H7 (cell line): ENCODE measurements around the gene ROR1. TPM values are rescaled to one million over a fixed set of nuclear protein-coding genes. Genes with fewer than 3 reads are reported as not detected.

ENCODE experiments used
- DNase-seq: peaks from one replicate; pipeline ENCODE4 v3.0.0; 2012
- H3K27me3 ChIP-seq: 2 replicates; pipeline ENCODE4 v1.6.0; 2011; ENCODE audit warnings: mild to moderate bottlenecking, low read length; ENCODE audit not compliant: control insufficient read depth, insufficient read depth
- H3K36me3 ChIP-seq: replicated peaks from 2 replicates; pipeline ENCODE4 v1.5.1; 2011; ENCODE audit warnings: low read length; ENCODE audit not compliant: control insufficient read depth, insufficient read depth
- H3K4me3 ChIP-seq: 2 replicates; pipeline ENCODE4 v1.5.1; 2011; ENCODE audit warnings: low read depth, mild to moderate bottlenecking, control low read depth, low read length, moderate library complexity; ENCODE audit not compliant: insufficient read depth
- total RNA-seq: library from RNA; depleted of rRNA; stranded (reverse); fragments of >200 nt; shearing (Covaris generic); gene quantifications from 2 replicates; pipeline ENCODE4 v1.2.3, GENCODE V29; 2014

The ROR1 gene
- total RNA-seq, 1 experiment from 2014 or later, result 63.4 TPM

DNA sequence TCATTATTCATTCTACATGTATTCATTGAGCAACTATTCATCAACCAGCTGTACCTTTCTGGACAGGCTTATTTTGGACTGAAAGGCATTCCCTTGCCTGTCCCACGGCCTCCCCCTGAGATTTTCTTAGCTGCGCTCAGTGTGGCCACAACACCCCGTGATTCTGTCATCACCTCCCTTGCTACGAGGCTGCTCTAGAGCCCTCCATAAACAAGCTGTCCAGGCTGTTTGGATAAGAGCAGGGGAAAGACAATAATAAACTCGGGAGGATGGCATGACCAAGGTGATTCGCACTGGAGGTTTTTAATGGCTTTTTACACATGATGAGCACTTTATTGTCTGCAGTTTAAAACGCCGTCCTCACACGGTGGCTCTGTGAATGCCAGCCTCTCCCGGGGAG, 139.7 kb downstream of the ROR1 start:
- no peaks in the 10 kb centered on the region for H3K36me3 ChIP-seq
- DNase-seq, result no peak
- no peaks in the 10 kb centered on the region for H3K27me3 ChIP-seq

GRCh38 chr1:63914241-63914640, 140.4 kb downstream of the ROR1 start:
- Histone ChIP-seq H3K27me3 (no peaks in the 10 kb centered on the region), H3K36me3 (no peaks in the 10 kb centered on the region), H3K4me3 (no peak overlapping the region)
- no peak for DNase-seq

More for the DNA sequence above, 139.7 kb downstream of the ROR1 start:
- no peak overlapping the region for H3K4me3 ChIP-seq

GRCh38 chr1:63914706-63915105, 140.9 kb downstream of the ROR1 start:
- H3K27me3 ChIP-seq, result no peaks in the 10 kb centered on the region
- DNase-seq, result no peak

DNA sequence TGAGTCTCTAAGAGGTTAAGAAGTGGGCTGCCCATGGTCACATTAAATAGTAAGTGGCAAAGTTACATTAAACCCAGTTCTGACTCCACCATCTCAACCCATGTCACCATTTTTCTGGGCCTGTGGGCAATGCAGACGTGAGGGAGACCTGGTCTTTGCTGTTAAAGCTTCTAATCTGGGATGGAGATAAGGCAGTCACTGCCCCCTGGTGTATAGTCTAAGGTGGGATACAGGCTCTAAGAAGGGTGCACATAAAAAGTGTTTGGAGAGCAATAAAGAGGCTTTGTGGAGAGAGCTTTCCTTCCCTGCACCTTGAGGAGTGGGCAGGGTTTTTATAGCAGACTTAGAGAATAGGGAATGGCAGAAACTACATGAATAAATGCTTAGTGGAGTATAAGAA, 141.3 kb downstream of the ROR1 start:
- Histone ChIP-seq H3K4me3 (no peak overlapping the region), H3K36me3 (no peaks in the 10 kb centered on the region), H3K27me3 (no peaks in the 10 kb centered on the region)
- DNase-seq, result no peak

More at GRCh38 chr1:63914706-63915105, 140.9 kb downstream of the ROR1 start:
- Histone ChIP-seq H3K4me3 (no peak overlapping the region), H3K36me3 (no peaks in the 10 kb centered on the region)

DNA sequence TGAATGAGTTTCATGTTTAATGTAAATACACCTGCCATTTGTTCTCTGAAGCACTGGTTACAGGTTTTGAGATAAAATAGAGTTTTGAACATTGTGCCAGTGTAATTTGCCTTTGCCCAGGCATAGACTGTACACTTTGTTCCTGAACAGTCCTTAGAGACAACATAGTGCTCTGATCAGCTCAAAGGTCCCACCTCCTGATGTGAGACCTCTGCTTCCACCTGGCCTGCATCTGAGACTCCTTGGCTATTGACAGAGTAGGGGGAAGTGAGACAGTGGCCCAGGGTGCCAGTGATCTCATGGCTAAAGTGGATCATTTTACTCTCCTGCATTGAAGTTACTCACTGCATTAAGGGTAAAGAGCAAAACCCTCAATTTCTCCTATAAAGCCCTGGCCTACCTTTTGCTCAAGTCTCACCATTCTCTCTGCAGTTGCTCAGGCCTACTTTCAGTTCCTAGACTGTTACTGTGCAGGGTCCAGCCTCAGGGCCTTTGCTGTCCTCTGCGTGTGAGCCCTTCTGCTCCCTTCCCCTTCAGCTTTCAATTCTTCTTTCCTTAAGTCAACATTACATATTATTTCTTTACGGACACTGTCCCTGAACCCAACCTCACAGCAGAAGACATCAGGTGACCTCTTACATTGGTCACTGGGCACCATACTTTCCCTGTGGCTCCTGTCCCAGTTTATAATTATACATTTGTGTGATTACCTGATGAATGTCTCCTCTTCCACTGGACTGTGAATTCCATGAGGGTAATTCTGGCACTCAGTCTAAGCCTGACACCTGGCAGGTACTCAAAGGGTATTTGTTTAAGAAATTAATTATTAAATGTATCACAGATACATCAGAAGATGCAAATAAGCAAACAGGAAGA, 142.9 kb downstream of the ROR1 start:
- no peak for DNase-seq
- Histone ChIP-seq H3K4me3 (no peak overlapping the region), H3K36me3 (no peaks in the 10 kb centered on the region), H3K27me3 (no peaks in the 10 kb centered on the region)

GRCh38 chr1:63917571-63918417, 144.0 kb downstream of the ROR1 start:
- H3K4me3 ChIP-seq, result no peak overlapping the region
- H3K27me3 ChIP-seq, result no peaks in the 10 kb centered on the region
- H3K36me3 ChIP-seq, result no peaks in the 10 kb centered on the region
- DNase-seq, result peak; percentile 10

- DNase-seq, result no peak
- no peaks in the 10 kb centered on the region for H3K36me3 ChIP-seq
- H3K27me3 ChIP-seq, result no peaks in the 10 kb centered on the region
- no peak overlapping the region for H3K4me3 ChIP-seq
These were observed 144.7 kb downstream of the ROR1 start for GRCh38 chr1:63918418-63918945.

DNA sequence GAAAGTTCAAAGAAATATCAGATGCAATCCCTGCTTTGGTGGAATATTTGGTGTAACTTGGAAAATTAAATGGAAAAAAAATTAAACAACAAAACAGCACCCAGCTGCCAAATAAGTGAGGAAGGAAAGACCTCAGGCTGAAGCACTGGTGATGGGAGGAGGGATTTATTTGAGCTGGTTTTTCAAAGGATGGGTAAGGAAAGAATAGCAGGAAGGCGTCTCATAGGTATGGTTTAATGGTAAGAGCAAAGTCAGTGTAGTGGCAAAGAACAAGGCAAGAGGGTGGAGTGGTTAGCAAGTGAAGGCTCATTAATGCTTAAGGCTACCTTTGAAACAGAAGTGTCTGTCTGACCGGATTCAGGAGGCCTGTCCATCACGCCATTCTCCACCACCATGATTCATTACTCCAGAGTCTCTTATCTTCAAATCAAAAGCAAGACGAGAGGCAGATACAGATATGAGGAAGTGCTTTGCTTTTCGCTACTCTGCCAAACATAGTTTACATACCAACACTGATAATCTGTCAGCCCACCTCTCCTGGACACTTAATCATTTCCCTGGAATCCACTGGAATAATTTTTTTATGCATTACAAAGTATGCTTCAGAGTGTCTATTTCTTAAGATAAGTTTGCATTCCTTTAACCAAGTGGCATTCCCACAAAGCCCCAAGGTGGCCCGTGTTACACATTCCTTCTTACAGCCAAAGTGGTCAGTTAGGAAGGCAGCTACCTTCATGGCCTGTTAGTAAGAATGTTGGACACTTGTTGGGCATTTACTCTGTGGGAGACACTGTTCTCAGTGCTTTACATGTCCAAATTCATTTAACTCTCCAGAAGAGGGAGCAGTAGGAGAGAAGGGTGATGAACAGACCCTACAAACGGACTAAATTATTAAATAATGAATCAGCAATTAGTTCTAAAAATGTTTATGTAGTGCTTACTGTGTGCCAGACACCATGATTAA, 146.6 kb downstream of the ROR1 start:
- Histone ChIP-seq H3K4me3 (no peak overlapping the region), H3K36me3 (no peaks in the 10 kb centered on the region), H3K27me3 (no peaks in the 10 kb centered on the region)
- no peak for DNase-seq

DNA sequence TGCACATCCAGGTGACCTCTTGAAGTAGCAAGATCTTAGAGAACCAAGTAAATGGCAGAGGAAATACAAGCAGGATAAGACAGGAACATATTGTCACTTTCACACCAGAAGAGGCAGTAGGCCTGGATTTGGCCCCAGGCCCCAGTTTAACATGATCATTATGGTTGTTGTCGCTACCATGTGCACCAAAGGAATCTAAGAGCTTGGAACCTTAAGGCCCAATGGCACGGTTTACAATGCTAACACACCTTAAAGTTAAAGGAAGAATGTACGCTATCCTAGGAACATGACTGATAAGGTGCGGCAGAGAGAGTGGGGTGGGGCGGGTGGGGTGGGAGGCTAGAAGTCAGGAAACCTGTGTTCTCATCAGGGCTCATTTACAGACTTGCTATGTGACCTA, 147.5 kb downstream of the ROR1 start:
- H3K27me3 ChIP-seq, result no peaks in the 10 kb centered on the region
- DNase-seq, result no peak
- H3K36me3 ChIP-seq, result no peaks in the 10 kb centered on the region
- H3K4me3 ChIP-seq, result no peak overlapping the region

DNA sequence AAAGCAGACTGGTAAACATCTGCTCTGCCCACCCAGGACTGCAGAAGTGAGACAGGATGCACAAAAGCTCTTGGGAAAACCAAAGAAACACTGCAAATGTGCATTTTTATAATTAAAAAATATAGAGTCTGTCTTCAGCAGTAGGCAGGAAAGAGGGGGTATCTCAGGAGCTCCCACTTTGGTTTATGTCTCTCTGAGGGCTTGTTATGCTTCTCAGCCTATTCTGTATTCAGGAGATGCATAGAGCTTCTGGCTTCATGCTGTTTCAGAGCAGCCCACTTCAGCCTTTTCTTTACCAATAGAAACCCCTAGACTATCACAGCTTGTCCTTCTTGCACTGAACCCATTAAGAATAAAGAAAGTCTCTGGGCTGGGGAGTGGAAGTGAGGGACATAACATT, 148.0 kb downstream of the ROR1 start:
- H3K27me3 ChIP-seq, result no peaks in the 10 kb centered on the region
- DNase-seq, result no peak
- no peak overlapping the region for H3K4me3 ChIP-seq
- H3K36me3 ChIP-seq, result no peaks in the 10 kb centered on the region

DNA sequence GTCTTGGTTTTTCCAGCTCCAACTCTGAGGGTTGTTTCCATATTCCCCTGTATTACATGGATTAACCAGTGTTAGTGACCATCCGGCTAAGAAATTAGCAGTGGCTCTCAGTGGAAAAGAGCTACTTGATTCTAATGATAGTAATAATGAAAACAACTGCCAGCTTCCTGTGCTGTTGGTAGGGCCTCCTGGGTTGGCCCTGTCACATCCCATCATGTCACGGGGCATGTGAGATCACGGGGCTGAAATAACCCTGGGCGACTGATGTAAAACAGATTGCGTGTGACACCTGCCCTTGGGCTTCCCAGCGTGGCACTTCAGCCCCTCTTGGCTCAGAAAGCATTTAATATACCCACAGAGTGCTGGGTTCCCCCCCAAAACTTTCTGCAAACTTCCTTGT, 149.0 kb downstream of the ROR1 start:
- no peaks in the 10 kb centered on the region for H3K36me3 ChIP-seq
- H3K4me3 ChIP-seq, result no peak overlapping the region
- no peaks in the 10 kb centered on the region for H3K27me3 ChIP-seq
- DNase-seq, result no peak

GRCh38 chr1:63923302-63923701, 149.5 kb downstream of the ROR1 start:
- Histone ChIP-seq H3K4me3 (no peak overlapping the region), H3K27me3 (no peaks in the 10 kb centered on the region), H3K36me3 (no peaks in the 10 kb centered on the region)
- no peak for DNase-seq

- H3K27me3 ChIP-seq, result no peaks in the 10 kb centered on the region
- no peaks in the 10 kb centered on the region for H3K36me3 ChIP-seq
- no peak for DNase-seq
- H3K4me3 ChIP-seq, result no peak overlapping the region
These were observed 150.8 kb downstream of the ROR1 start for GRCh38 chr1:63924600-63924999.
